ENCODE measurements around the gene CAV3.
A peak's percentile ranks its signal among the peaks of the same experiment; 100 is the strongest.

CAV3 gene

DNA sequence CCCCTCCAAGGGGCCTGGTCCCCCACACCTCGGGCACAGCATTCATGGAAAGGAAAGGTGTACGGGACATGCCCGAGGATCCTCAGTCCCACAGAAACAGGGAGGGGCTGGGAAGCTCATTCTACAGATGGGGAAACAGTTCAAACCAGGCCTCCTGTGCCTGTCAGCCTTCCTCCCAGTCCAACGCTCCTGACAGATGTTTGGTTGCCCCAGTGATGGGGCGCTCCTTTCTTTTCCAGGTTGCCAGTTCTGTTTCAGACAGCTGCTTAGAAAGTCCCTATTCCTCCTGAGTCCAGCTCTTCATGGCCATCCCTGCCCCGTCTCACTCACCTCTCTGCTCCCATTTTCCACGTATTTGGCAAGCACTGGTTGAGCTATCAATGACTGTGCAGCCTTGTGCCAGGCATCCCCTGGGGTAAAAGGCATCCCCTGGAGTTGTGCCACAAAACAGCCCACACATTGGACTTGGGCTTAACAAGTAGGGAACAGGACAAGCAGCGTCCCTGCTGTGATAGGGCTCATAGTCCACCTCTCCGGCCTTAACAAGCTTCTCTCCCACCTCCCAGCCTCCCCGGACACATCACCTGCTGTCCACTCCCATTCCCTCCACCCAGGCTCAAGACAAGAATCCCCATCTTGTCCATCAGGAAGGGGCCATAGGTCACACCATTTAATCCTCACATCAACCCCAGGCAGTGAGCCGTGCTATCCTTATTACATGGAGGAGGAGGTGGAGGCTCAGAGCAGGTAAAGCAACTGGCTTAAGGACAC, 29.2 kb downstream of the CAV3 start:
- DNase-seq = no peak

DNA sequence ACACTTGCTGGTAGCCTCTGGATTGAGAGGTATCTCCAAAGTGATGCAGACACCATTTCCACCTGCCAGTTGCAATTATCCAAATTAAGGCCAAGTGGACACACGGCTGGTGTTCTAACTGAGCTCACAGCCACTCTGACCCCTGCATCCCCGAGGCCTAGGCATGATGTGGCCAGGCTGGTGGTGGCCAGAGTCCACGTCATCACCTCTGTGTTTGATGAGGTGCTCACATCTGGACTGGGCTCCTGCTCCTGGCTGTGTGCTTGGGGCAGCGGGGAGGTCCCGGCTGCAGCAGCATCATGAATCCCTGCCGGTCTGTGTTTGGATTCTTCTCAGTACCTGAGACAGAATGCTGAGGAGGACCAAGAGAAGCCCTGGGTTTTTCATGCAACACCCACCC, 30.9 kb downstream of the CAV3 start:
- DNase-seq = no peak

DNA sequence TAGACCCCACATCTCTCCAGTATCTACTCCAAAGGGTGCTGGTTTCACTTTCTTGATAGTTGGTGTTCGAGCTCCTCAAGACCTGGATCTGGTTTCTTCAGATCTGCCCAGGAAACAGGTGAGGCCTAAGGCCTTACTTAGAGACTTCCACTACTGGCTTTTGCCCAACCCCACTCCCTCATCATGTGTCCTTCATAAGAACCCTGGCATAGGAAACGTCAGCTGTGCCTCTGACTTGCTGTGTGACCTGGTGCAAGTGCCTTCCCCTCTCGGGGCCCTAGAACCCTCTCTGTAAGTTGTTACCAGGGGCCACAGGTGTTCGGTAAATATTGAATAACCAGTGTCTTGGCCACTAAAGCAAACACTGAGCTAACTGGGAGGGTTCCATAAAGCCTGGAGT, 31.9 kb downstream of the CAV3 start:
- DNase-seq = no peak

DNA sequence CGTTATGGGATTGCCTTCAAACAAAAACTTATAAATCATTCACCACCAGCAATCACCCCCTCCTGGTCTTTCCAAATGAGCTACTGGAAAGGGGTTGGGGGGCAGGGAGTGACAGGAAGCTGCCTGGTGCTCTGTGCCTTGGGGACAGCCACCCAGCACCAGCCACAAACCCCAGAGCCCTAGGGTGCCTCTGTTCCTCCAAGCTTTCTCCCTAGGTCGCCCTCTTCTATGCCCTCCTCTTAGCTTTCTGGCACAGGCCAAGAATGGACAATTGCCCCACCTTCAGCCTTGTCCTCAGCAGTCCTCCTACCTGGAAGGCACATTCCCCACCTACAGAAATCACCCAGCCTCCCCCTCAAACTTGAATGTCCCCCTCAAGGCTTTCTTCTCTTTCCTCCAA, 32.5 kb downstream of the CAV3 start:
- DNase-seq = no peak

DNA sequence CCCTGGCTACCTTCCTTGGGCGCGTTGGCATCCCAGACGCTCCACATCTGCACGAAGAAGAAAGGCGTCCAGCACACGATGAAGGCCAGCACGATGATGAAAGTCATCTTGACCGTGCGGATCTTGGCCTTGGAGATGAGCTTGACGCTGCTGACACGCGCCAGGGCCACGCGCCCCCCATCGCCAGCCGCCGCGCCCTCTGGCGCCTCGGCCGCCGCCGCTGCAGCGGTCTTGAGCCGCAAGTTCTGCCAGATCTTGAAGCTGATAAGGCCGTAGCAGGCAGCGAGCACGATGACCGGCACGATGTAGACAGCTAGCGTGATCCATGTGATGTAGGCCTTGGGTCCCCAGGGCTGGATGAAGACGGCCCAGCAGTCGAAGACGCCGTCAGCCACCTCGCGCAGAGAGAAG, 33.7 kb downstream of the CAV3 start:
- DNase-seq = no peak

DNA sequence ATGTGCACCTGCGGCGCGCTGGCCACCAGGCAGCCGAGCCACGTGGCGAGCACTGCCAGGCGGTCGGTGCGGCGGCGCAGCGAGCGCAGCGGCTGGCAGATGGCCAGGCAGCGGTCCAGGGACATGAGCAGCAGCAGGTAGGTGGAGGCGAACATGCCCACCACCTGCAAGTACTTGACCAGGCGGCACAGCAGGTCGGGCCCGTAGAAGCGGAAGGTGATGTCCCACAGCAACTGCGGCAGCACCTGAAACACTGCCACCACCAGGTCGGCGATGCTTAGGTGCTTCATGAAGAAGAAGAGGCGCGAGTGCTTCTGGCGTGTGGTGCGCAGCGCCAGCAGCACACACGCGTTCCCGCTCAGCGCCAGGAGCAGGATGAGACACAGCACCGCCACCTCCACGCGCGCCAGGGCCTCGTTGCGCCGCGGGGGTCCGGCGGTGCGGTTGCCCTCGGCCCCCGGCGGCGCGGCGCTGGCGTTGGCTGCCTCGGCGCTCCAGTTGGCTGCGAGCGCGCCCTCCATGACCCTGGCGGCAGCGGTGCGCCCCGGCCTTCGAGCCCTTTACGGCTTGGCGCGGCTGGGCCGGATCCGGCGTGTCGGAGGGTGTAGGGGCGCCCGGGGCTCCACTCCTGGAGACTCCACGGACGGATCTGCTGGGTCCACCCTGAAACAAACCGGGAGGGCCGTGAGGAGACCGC, 34.2 kb downstream of the CAV3 start:
- DNase-seq = no peak

DNA sequence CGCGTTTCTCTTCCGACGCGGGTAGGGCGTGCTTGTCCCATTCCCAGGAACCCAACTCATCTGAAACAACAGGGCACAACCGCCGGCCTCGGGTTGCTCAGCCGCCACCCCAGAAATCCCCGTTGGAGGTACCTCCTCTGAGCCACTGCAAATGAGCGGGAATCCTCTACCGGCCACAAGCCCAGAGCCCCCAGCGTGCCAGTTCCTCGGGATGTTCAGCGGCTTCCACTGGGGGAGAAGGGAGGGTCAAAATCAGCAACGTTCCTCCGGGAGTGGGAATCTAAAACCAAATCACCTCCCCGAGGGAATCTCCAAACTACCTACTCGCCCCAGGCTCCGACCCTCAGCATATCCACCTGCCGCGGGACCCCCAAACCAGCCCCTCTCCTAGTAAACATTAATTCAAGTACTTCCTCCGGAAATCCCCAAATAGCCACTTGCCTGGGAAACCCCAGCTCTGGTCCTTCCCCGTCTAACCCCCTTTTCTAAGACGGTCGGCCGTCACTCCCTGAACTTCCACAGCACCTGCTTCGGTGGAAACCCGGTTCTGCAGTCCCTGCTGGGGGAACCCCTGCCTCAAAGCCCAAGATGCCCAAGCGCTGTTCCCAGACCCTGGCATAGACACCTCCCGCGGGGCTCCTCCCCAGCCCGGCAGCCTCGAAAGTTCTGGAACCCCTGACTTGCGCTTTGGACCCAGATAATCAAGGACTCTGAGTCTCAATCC, 34.9 kb downstream of the CAV3 start:
- DNase-seq = no peak

DNA sequence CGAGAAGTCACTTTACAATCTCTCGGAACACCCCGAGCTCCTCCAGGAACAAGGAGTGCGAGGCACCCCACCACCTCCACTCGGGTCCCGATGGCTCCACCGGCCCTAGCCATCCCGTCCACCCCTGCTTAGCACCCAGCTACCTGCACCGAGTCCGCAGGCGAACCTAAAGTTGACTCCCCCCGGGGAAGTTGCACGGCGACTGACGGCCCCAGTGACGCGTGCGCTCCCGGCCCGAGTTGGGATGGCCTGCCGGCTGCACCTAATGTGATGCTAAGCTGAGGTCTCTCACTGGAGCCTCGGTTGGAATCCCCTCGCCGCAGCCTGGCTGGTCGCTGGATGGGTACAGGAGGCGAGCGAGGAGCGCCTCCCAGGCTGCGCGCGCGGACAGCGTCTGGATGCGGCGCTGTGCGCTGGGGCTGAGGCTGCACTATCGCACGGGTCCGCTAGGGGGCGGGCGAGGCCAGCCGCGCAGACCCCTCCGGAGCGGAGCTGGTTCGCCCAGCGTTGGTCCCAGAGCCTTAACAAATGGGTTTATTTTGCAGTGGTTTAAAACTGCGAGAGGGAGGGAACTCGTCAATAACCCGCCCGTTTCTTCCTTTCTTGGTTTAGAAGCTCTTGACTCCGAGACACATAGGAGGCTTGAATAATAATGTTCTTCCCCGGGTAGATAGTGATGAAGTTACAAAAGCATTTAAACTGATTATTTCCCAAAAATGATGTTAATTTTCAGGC, 35.7 kb downstream of the CAV3 start, which contains the start of gene OXTR:
OXTR (minus strand) TSS at position 526 of the 735 bp plus-strand sequence. CDS start 1,426 bp downstream, outside the sequence.
- DNase-seq = peak; percentile 30

DNA sequence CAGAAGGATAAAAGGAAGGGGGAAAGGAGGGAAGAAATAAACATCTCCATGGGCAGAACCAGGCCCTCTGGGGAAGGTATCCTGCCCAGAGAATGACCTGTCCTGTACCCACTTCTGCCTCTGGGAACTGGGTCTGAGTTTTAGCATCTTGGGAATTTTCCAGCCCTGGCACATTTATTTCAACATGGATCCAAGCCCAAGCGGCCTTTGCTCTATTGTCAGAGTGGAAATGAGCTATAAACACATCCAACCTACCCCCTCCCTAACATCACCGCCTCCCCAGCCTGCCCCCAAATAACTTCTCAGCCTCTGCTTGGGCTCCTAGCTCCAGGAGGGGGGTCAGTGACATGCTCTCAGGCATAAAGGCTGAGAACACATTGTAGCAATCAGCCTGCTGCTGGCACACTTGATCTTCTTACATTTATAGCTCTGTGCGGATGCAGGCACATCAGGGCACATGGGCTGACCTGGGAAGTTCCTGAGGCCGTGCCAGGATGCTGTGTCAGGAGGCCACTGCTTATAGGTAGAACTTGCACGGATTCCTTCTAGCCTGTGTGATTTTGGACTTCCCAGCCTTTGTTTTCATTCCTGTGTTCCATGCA, 40.4 kb downstream of the CAV3 start:
- DNase-seq = no peak

DNA sequence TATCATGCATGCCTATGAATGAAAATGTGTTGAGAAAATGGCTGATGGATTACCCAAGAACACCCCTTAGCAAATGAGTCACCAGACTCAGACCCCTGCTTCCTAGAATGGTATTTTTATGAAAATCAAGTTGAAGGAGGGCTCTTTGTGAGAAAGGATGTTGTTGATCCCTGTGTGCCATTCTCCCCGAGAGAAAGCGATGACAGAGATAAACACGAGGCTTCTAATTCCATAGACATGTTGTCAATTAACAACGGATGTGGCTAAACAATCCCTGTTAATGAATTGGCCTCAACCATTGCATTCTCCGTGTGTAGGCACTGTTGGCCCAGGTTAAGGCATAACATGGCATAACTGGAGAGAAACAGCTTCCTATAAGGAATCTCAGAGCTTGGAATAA, 41.6 kb downstream of the CAV3 start:
- no peak for DNase-seq

DNA sequence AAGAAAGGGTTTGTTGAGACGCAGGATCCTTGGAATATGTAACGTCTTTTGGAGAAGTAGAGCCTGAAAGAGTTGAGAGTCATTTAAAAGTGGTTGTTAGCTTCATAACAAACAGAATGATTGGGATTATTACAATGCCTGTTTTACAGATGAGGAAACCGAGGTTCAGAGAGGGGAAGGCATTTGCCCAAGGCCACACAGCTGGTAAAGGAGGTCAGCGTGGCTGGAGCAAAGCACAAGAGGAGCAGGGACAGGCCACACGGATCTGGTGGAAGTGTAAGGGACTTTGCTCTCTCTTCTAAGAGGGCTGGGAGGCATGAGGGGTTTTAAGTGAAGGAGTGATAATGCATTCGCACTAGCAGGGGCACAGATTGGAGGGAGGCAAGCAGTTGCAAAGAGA, 42.0 kb downstream of the CAV3 start:
- no peak for DNase-seq

DNA sequence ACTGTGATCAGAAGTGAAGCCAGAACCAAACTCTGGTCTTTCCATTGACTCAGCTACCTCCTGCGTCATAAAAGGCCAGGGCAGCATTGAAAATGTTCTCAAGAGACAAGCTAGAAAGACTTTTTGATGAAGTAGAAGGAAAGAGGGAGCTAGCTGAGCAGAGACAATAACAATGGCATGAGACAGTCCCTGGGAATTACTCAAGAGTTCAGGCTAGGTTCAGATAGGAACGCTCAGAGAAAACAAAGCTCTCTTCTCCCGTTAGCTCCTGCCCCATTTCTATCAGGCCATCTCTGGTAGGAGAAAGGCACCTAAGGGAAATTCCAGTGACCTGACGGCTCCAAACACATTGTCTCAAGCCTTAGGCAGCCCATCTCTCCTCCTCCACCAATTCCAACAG, 42.8 kb downstream of the CAV3 start:
- DNase-seq = no peak

DNA sequence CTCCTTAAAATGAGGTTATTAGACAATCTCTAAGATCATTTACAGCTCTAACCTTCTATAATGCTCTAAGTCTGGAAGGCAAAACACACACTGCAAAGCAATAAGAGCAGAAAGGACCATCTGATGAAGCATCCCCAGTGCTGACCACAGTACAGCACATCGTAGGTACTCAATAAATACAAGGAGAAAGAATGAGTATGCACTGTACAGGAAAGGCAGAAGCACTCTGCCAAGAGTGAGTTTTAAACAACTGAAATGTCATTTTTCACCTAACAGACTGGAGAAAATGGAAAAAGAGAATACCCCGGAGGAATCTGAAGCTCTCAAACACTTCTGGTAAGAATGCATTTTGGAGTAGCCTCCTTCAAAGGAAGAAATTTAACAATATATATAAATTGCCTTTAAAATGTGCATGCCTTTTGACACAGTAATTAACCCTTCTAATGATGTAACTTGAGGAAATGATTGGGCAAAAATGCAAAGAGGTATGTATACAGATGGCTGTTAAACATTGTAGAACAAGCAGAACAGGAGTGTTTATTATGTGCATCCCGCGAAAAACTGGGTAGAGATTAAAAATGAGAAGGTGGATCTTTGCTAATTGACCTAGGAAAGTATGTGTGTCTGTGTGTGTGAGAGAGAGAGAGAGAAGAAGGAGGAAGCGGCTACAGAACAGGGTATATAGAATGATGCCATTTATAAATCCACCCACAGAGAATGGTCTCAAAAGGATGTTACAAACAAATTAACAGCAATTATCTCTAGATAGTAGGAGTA, 43.8 kb downstream of the CAV3 start:
- no peak for DNase-seq

DNA sequence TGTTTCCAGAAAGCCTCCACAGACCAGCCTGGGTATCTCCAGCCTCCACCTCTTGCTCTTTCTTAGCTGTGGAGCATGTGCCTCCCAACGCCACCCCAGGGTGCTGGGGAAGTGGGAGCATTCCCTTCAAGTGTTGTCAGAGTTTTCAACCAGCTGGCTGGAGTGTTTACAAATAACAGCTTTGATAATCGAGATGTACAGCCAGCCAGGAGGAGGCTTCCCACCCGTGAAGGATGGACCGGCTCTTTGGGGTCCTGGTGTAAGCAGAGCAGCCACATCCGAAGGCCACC, 44.3 kb downstream of the CAV3 start:
- no peak for DNase-seq

DNA sequence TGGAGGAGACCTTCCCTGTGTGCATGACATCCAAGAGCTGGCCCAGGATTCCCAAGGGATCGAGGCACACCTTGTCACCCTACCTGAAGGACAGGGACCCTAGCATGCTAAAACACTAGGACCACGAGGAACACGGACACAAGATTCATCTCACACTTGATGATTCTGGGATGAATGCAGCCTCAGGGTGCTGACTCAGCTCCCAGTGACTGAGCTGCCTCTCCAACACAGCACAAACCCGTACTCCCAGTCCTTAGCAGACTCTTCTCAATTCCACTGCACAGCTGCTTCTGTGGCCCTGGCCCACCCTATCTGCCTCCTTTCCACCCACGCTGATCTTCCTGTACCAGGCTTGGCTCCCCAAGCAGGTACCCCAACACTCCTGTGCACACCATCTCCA, 44.9 kb downstream of the CAV3 start:
- DNase-seq = no peak

DNA sequence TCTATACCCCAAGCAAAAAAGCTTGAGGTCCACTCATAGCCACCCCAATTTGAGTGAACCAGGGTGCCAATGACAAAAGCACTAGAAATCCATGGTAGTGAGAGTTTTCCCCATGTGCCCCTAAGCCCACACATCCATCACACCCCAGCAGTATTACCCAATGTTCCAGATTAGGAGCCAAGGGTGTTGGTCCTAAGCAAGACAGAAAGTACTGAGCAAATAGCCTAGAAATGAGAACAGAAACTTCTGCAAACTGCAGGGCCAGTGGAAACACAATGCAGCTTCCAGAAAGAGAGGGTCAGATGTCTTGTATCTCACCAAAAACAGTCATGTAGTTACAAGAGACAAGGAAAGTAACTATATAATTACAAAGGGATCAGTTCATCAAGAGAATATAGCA, 46.7 kb downstream of the CAV3 start:
- DNase-seq = no peak

DNA sequence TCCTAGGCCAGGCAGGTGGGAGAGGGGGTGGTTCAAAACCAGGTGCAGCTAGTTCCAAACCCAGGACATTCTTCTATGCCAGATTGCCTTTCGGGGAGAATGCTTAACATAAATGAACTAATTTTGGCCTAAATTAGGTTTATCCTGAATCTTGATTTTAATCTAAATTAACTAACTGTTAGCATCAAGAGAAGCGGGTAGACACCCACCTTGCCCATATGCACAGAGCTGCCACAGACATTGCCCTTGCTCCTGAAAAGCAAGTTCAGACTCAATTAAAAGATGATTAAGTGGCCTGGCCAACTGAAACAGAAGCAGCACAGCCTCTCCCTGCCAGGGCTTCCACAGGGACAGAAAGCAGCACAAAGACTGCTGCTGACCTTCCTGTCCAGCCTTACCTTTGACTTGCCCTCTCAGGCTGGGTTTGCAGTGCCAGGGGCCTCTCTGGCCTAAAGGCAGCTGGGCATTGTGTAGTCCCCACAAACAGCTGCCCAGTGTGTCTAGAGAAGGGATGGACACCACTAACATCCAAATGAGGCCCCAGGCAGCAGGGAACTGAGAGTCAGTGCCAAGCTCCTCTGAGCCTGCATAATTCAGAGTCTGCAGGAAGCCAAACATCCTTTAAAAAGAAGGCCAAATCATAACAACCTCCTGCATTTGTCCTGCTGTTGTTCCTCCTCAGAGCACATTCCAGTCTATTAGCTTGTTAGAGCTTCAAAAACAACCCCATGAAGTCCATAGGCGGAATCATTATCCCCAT, 51.3 kb downstream of the CAV3 start:
- DNase-seq = no peak

DNA sequence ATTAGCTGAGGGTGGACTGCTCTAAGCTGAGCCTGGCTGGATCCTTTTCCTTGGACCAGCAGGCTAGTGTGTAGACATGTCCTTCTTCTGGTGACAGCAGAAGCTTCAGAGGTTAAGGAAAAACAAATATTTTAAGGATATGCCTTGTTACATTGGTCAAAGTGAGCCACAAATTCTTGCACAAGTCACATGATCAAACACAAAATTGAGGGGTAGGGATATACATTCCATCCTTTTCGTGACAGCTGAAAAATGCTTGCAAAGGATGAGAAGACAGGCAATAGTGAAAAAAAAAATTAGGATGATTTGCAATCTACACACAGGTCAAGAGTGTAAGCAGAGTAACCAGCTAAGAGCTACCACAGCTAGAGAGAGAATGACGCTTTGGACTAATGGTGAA, 56.9 kb downstream of the CAV3 start:
- DNase-seq = no peak

DNA sequence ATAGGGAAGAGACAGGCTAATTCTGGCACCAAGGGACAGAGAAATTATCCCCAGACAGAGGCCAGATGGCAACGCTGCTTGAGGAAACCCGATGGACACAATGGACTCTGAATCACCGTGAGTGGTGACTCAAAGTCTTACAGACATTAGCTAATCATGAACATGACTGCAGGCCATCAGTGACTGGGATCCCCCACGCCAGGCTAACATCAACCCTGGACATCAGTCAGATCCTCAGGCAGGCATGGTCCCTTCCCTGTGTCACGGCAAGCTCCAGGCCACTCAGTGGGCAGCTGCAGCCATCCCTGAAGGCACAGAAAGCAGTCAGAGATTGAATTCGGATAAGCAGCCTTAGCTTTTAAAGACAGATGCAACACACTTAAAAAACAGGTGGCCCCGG, 59.6 kb downstream of the CAV3 start:
- no peak for DNase-seq

DNA sequence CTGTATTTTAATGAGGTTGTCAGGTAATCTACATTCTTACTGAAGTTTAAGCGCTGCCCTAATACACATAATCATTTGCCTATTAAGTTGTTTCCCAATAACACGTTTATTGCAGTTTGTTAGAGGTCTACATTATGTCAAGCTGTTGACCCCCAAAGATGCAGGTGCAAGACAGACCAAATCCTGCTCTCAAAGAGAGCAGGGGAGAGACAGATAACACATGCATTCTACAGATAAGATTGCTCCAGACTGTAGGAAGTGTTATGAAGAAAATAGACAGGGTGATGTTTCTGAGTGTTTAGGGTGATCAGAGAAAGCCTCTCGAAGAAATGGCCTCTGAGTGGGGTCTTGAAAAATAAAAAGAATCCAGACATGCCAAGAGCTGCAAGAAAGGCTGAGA, 60.6 kb downstream of the CAV3 start:
- DNase-seq = no peak

Measured in CD4-positive, alpha-beta T cell treated with Interleukin-15 for 1 hour (primary cell).